A549 (cell line): ENCODE results near the gene TRPV6. TPM values are rescaled to one million over a fixed set of nuclear protein-coding genes. Genes with fewer than 3 reads are reported as not detected.

Experiments used
- ATAC-seq, 2 experiments: fragments of 200-7000 bp in 1 of 2; fragments of >200 bp in 1 of 2; cut with Nextera tagmentation in 1 of 2; cut with Tn5 transposase in 1 of 2; 3 replicates each; pipeline versions ENCODE4 v1.8.0 to v1.9.1; 2018 to 2020; ENCODE audit warnings: mild to moderate bottlenecking in 1 of 2, moderate library complexity in 1 of 2
- CTCF ChIA-PET: fragments of 300-600 bp; sonication (Branson Sonifier 250); formaldehyde crosslinking; extraction: SDS; loops from one replicate; lab custom pipeline; 2021; ENCODE audit warnings: antibody characterized with exemption, inconsistent platforms; lab: Yijun Ruan, JAX
- POLR2A ChIA-PET: fragments of 350-600 bp; formaldehyde crosslinking; extraction: SDS; loops from one replicate; lab custom pipeline; 2021; ENCODE audit warnings: antibody characterized with exemption, inconsistent platforms; lab: Yijun Ruan, JAX
- DNase-seq, 2 experiments: peaks; one replicate each; pipeline versions ENCODE4 v3.0.0 to v3.0.0-alpha.2; 2011 to 2016; ENCODE audit warnings: low read depth in 1 of 2, low spot score in 1 of 2
- FAIRE-seq: peaks from 2 replicates; lab custom pipeline; 2011; peaks lifted over from hg19 to GRCh38; lab: Jason Lieb, UNC
- H3K27ac ChIP-seq, 2 experiments: fragments of >200 bp; sonication (Bioruptor Twin); formaldehyde crosslinking; 3 replicates each; pipeline ENCODE4 v1.5.1; 2016 to 2017
- H3K4me1 ChIP-seq: fragments of >200 bp; sonication (Bioruptor Twin); formaldehyde crosslinking; 3 replicates; pipeline ENCODE4 v1.6.1; 2016
- H3K4me2 ChIP-seq: fragments of >200 bp; sonication (Bioruptor Twin); formaldehyde crosslinking; 3 replicates; pipeline ENCODE4 v1.6.1; 2016
- H3K4me3 ChIP-seq: fragments of >200 bp; sonication (Bioruptor Twin); formaldehyde crosslinking; 3 replicates; pipeline ENCODE4 v1.5.1; 2016
- H3K9me3 ChIP-seq: fragments of >200 bp; sonication (Bioruptor Twin); formaldehyde crosslinking; 3 replicates; pipeline ENCODE4 v1.6.1; 2016
- CEBPB ChIP-seq, 2 experiments: fragments of >200 bp in 1 of 2; sonication (Bioruptor Twin) in 1 of 2; formaldehyde crosslinking in 1 of 2; IDR thresholded peaks; 2 replicates each; pipeline ENCODE4 v1.6.1; 2012 to 2016
- CHD2 ChIP-seq: fragments of 150-350 bp; IDR thresholded peaks from 2 replicates; pipeline ENCODE4 v1.6.1; 2014; ENCODE audit warnings: low read length; ENCODE audit not compliant: partially characterized antibody
- CHD4 ChIP-seq: fragments of 200-600 bp; sonication (generic); IDR thresholded peaks from 2 replicates; pipeline ENCODE4 v1.6.1; 2016; ENCODE audit warnings: antibody characterized with exemption, mild to moderate bottlenecking, borderline replicate concordance
- EHMT2 ChIP-seq: fragments of 200-600 bp; sonication (generic); IDR thresholded peaks from 2 replicates; pipeline ENCODE4 v1.6.1; 2016; ENCODE audit warnings: antibody characterized with exemption, low read depth, mild to moderate bottlenecking, moderate library complexity
- ESRRA ChIP-seq: fragments of 150-350 bp; IDR thresholded peaks from 2 replicates; pipeline ENCODE4 v1.6.1; 2014; ENCODE audit warnings: mild to moderate bottlenecking, low read length, borderline replicate concordance
- FOSB ChIP-seq: fragments of 250-450 bp; sonication (Bioruptor Pico); IDR thresholded peaks from 2 replicates; pipeline ENCODE4 v1.5.0; 2020; ENCODE audit warnings: mild to moderate bottlenecking, moderate library complexity
- FOXS1 ChIP-seq: fragments of 250-450 bp; sonication (Bioruptor Pico); IDR thresholded peaks from 2 replicates; pipeline ENCODE4 v1.5.0; 2020; ENCODE audit warnings: mild to moderate bottlenecking, moderate library complexity
- HOXB13 ChIP-seq: fragments of 250-450 bp; sonication (Bioruptor Pico); IDR thresholded peaks from 2 replicates; pipeline ENCODE4 v1.5.0; 2020; ENCODE audit warnings: low read depth, mild to moderate bottlenecking, moderate library complexity
- KDM1A ChIP-seq: fragments of 200-600 bp; sonication (generic); IDR thresholded peaks from 2 replicates; pipeline ENCODE4 v1.6.1; 2016; ENCODE audit warnings: low read depth, mild to moderate bottlenecking
- MAX ChIP-seq: IDR thresholded peaks from 2 replicates; pipeline ENCODE4 v1.6.1; 2012
- MAZ ChIP-seq: fragments of 150-350 bp; IDR thresholded peaks from 2 replicates; pipeline ENCODE4 v1.6.1; 2014; ENCODE audit warnings: antibody characterized with exemption, low read depth, low read length, borderline replicate concordance
- NPAS2 ChIP-seq: fragments of 250-450 bp; sonication (Bioruptor Pico); IDR thresholded peaks from 2 replicates; pipeline ENCODE4 v1.8.0; 2022; ENCODE audit warnings: mild to moderate bottlenecking, moderate library complexity, borderline replicate concordance
- NR3C1 ChIP-seq: fragments of >200 bp; sonication (Bioruptor Twin); formaldehyde crosslinking; IDR thresholded peaks from 3 replicates; pipeline ENCODE4 v1.6.1; 2017
- PBX3 ChIP-seq: IDR thresholded peaks from 2 replicates; pipeline ENCODE4 v1.6.1; 2012
- POLR2AphosphoS2 ChIP-seq: conservative IDR thresholded peaks from 2 replicates; pipeline ENCODE4 v1.6.1; 2012; ENCODE audit warnings: low read length, improper control_type of control experiment, inconsistent platforms
- RFX5 ChIP-seq: fragments of 450-650 bp; IDR thresholded peaks from 2 replicates; pipeline ENCODE4 v1.7.1; 2014; ENCODE audit warnings: antibody characterized with exemption, mild to moderate bottlenecking, moderate library complexity
- SMC3 ChIP-seq: fragments of >200 bp; sonication (Bioruptor Twin); formaldehyde crosslinking; IDR thresholded peaks from 3 replicates; pipeline ENCODE4 v1.6.1; 2018; ENCODE audit warnings: inconsistent platforms
- SREBF2 ChIP-seq: fragments of 450-650 bp; IDR thresholded peaks from 2 replicates; pipeline ENCODE4 v1.6.1; 2014; ENCODE audit warnings: mild to moderate bottlenecking, moderate library complexity
- TFCP2L1 ChIP-seq: fragments of 250-450 bp; sonication (Bioruptor Pico); IDR thresholded peaks from 2 replicates; pipeline ENCODE4 v1.5.0; 2021; ENCODE audit warnings: mild to moderate bottlenecking
- ZFP36 ChIP-seq: fragments of 450-650 bp; IDR thresholded peaks from 2 replicates; pipeline ENCODE4 v1.6.1; 2014; ENCODE audit warnings: borderline replicate concordance; ENCODE audit not compliant: partially characterized antibody
- ZNF302 ChIP-seq: fragments of 250-450 bp; sonication (Bioruptor Pico); IDR thresholded peaks from 2 replicates; pipeline ENCODE4 v1.9.0; 2021; ENCODE audit warnings: inconsistent platforms, mild to moderate bottlenecking, moderate library complexity
- WGBS: methylation state at CpG from one replicate; pipeline ENCODE4 v1.1.6; 2017; ENCODE audit errors: missing lambda C conversion rate; 5-methylcytosine and 5-hydroxymethylcytosine counted together
- polyA plus RNA-seq, 4 experiments: library from polyadenylated mRNA; depleted of rRNA in 3 of 4; stranded (reverse); fragments of >200 nt; fragmentation: RNase III in 1 of 4; extraction: RNeasy Plus Mini Kit Qiagen cat#74134 plus additional on column Dnase treatment in 1 of 4; gene quantifications; 2 replicates in 3 of 4; 3 replicates in 1 of 4; pipeline ENCODE4 v1.2.3, GENCODE V29; 2011 to 2017
- TF ChIP-seq, protein P1 (sequence below): fragments of 250-450 bp; sonication (Bioruptor Pico); IDR thresholded peaks from 2 replicates; pipeline ENCODE4 v1.5.0; 2020; ENCODE audit warnings: low read depth, mild to moderate bottlenecking, moderate library complexity

Gene TRPV6
- polyA plus RNA-seq, 2 of the 4 experiments (the other 2 are of a cell fraction) = not detected

DNA sequence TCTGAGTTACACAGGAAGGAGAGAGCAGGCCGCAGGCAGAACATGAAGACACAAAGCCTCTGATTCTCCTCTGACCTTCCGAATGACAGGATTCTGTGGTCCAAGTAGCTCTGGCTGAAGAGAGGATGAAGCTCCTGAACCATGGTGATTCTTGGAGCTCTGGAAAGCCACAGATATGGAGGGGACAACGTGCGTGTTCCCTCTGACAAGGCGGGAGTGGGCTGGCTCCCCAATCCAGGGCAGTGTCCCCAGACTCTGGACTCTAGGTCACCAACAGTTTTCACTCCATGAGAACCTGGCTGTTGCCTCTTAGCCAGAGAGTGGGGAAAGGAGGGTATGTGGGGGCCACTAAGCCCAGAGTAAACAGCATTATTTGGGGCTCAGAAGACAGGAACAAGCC lies 7.4 kb upstream of the TRPV6 start:
- WGBS = 48% methylated on average over 4 of the region's 5 CpGs
- FAIRE-seq (no peak), ATAC-seq (no peak), DNase-seq (no peak)
- Histone ChIP-seq H3K4me2 (no peak overlapping the region), H3K4me1 (no peaks in the 10 kb centered on the region), H3K9me3 (no peaks in the 10 kb centered on the region), H3K4me3 (no peak overlapping the region), H3K27ac (no peak overlapping the region)
- CTCF ChIA-PET = interaction anchor here (0.8 to 0.9 kb wide), 2 partner anchors 27 to 322 kb away, joined by 3 to 4 read pairs; no protein-coding TSS in a partner anchor
- TF ChIP-seq FOSB (CRISPR knock-in tag) (no peak), POLR2AphosphoS2 (no peak), SMC3 (no peak), ZNF302 (CRISPR knock-in tag) (no peak), RFX5 (no peak)
- POLR2A ChIA-PET = no interaction called here

DNA sequence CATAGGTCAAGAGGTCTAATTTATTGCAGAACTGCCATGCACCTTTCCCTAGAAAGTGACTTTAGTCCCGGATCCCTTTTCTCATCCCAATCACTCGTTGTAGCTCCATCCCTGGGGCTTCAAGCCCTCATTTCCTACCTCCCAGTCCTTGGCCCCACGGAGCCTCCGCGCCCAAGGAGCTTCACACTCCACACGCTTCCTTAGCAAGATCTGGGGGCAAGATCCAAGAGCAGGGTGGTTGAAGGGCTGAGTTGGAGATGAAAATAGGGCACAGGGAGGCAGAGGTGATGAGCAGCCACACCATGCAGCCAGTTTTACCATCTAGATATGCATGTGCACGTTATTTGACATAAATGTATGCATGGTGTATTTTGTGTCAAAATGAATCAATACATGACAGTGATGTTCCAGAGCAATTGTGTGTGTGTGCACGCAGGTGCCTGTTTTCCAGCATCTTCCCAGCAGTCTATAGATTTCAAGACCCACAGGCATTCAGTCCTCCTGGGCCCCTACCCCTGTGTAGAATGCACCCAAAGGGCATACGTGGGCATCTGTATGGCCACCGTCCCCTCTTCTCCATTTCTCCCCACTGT lies 6.0 kb upstream of the TRPV6 start:
- ChIA-PET POLR2A (no interaction called here), CTCF (no interaction called here)
- Histone ChIP-seq H3K4me2 (no peak overlapping the region), H3K4me3 (no peak overlapping the region), H3K4me1 (no peaks in the 10 kb centered on the region), H3K27ac (no peak overlapping the region), H3K9me3 (no peaks in the 10 kb centered on the region)
- WGBS = 42% methylated on average over 10 of the region's 10 CpGs
- no peak for TF ChIP-seq EHMT2
- TF ChIP-seq TFCP2L1 (CRISPR knock-in tag) = no peak
- TF ChIP-seq HOXB13 (CRISPR knock-in tag) = no peak
- TF ChIP-seq ESRRA = no peak
- TF ChIP-seq FOSB (CRISPR knock-in tag) = no peak
- TF ChIP-seq MAX = no peak
- no peak for TF ChIP-seq KDM1A
- no peak for TF ChIP-seq ZFP36
- TF ChIP-seq NR3C1 = no peak
- TF ChIP-seq CEBPB (IDR thresholded peaks at IDR 0.05) = no peak
- TF ChIP-seq PBX3 = no peak
- no peak for TF ChIP-seq CHD4
- TF ChIP-seq NPAS2 = no peak
- TF ChIP-seq CHD2 = no peak
- TF ChIP-seq, protein P1, sequence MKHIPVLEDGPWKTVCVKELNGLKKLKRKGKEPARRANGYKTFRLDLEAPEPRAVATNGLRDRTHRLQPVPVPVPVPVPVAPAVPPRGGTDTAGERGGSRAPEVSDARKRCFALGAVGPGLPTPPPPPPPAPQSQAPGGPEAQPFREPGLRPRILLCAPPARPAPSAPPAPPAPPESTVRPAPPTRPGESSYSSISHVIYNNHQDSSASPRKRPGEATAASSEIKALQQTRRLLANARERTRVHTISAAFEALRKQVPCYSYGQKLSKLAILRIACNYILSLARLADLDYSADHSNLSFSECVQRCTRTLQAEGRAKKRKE (CRISPR knock-in tag) = no peak
- no peak for TF ChIP-seq ZNF302 (CRISPR knock-in tag)
- TF ChIP-seq FOXS1 (CRISPR knock-in tag) = no peak
- TF ChIP-seq SREBF2 = no peak
- ATAC-seq (no peak), DNase-seq (no peak), FAIRE-seq (no peak)

GRCh38 chr7:142890874-142891485 lies 5.4 kb upstream of the TRPV6 start:
- H3K4me3 ChIP-seq = no peak overlapping the region
- H3K4me2 ChIP-seq = no peak overlapping the region
- no peak for DNase-seq
- TF ChIP-seq MAZ (no peak), CHD2 (no peak), ESRRA (no peak)
- TF ChIP-seq, all 56 proteins: peak for 0
- 74% methylated on average over 12 of the region's 12 CpGs for WGBS
- H3K9me3 ChIP-seq = no peaks in the 10 kb centered on the region
- ChIA-PET CTCF (no interaction called here), POLR2A (no interaction called here)
- no peak for ATAC-seq
- FAIRE-seq = no peak
- H3K27ac ChIP-seq = no peak overlapping the region
- no peaks in the 10 kb centered on the region for H3K4me1 ChIP-seq
